Mammary epithelial cell (primary cell): ENCODE results near the gene GPRC5B.

Source experiments
- CTCF ChIP-seq, 2 donors: IDR thresholded peaks in 1 of 2; conservative IDR thresholded peaks in 1 of 2; 2 replicates each; pipeline ENCODE4 v1.5.1; 2011 to 2012; ENCODE audit warnings: inconsistent platforms in 2 of 2, low read length in 2 of 2, mild to moderate bottlenecking in 2 of 2, control low read depth in 1 of 2, low read depth in 1 of 2; ENCODE audit not compliant: insufficient read depth in 1 of 2; ENCODE audit errors: extremely low read depth in 1 of 2
- EZH2 ChIP-seq: IDR thresholded peaks from 2 replicates; pipeline ENCODE4 v1.6.1; 2012; ENCODE audit warnings: low read length, inconsistent platforms, borderline replicate concordance

GRCh38 chr16:19846436-19846835 lies 38.2 kb downstream of the GPRC5B start:
- no peak for TF ChIP-seq CTCF (conservative IDR thresholded peaks at IDR 0.05 in 1 of 2, IDR thresholded peaks at IDR 0.05 in 1 of 2; ENCODE audit: extremely low read depth in 1 of 2, insufficient read depth in 1 of 2, low read depth in 1 of 2, low read length in 2 of 2)
- no peak for TF ChIP-seq EZH2
